ENCODE data around the gene BLACAT1. TPM values are rescaled to one million over a fixed set of nuclear protein-coding genes. Genes with fewer than 3 reads are reported as not detected.

The BLACAT1 gene
- total and polyA plus RNA-seq, 2 of the 13 experiments (the other 11 are each of a cell fraction or from before 2014, with no cell fraction given): 1.2 to 2.8 TPM

- TF ChIP-seq ETS1 (CRISPR knock-in tag; IDR thresholded peaks at IDR 0.05) (no peak), MTERF4 (CRISPR knock-in tag; IDR thresholded peaks at IDR 0.05) (no peak), PRDM15 (CRISPR knock-in tag; IDR thresholded peaks at IDR 0.05) (no peak), ZNF629 (CRISPR knock-in tag; conservative IDR thresholded peaks at IDR 0.05) (peak; percentile 75), CHD4 (IDR thresholded peaks at IDR 0.05; ENCODE audit: borderline replicate concordance, low read length) (peak; percentile 70; the same call in 1 of the 2 replicates), ZFP37 (CRISPR knock-in tag; IDR thresholded peaks at IDR 0.05; ENCODE audit: borderline replicate concordance) (no peak), HHEX (CRISPR knock-in tag; IDR thresholded peaks at IDR 0.05) (no peak), MAFF (IDR thresholded peaks at IDR 0.05; ENCODE audit: low read depth, low read length) (0 out of 2 replicates have a peak, but pooled peaks have one; percentile 3), PREB (CRISPR knock-in tag; IDR thresholded peaks at IDR 0.05) (no peak), NFYB (CRISPR knock-in tag; IDR thresholded peaks at IDR 0.05) (no peak), TSC22D2 (CRISPR knock-in tag; IDR thresholded peaks at IDR 0.05; ENCODE audit: borderline replicate concordance) (no peak), SNAPC2 (CRISPR knock-in tag; IDR thresholded peaks at IDR 0.05) (no peak), MYC (CRISPR knock-in tag; IDR thresholded peaks at IDR 0.05; ENCODE audit: borderline replicate concordance) (no peak), DPF2 (CRISPR knock-in tag; IDR thresholded peaks at IDR 0.05; ENCODE audit: borderline replicate concordance, low read depth) (no peak), MAFK (conservative IDR thresholded peaks at IDR 0.05 in 1 of 2, IDR thresholded peaks at IDR 0.05 in 1 of 2; ENCODE audit: low read length in 2 of 2) (peak in 1 of 2 experiments; percentile 59; a peak in 3 of 4 replicates), ZNF251 (CRISPR knock-in tag; IDR thresholded peaks at IDR 0.05) (no peak), POGK (CRISPR knock-in tag; conservative IDR thresholded peaks at IDR 0.05) (no peak), ZBTB1 (CRISPR knock-in tag; IDR thresholded peaks at IDR 0.05; ENCODE audit: borderline replicate concordance) (no peak)
These were observed 4.1 kb downstream of the BLACAT1 start (continued) for GRCh38 chr1:205451759-205452164.

Measured in HepG2 (cell line).